Heart left ventricle (tissue), 16 donors: ENCODE results near the gene COX6B2. TPM values are rescaled to one million over a fixed set of nuclear protein-coding genes. Genes with fewer than 3 reads are reported as not detected.

Source experiments
- ATAC-seq, 4 donors: fragments of 200-7000 bp; cut with Tn5 transposase; one replicate each; pipeline ENCODE4 v1.9.1; 2020 to 2022; ENCODE audit warnings: moderate library complexity in 4 of 4, mild to moderate bottlenecking in 3 of 4, moderate number of reproducible peaks in 1 of 4
- DNase-seq, 5 donors: peaks; one replicate each; pipeline ENCODE4 v3.0.0-alpha.2; 2020
- H3K27ac ChIP-seq, 12 donors: fragments of 200-600 bp; sonication (generic) in 4 of 12; one replicate each; pipeline versions ENCODE4 v1.5.0 to v1.8.0; 2016 to 2022; ENCODE audit warnings: mild to moderate bottlenecking in 2 of 12
- H3K27me3 ChIP-seq, 9 donors: fragments of 200-600 bp; sonication (generic) in 2 of 9; one replicate each; pipeline versions ENCODE4 v1.5.1 to v1.8.0; 2016 to 2022; ENCODE audit warnings: mild to moderate bottlenecking in 3 of 9
- H3K36me3 ChIP-seq, 9 donors: fragments of 200-600 bp; sonication (generic) in 2 of 9; one replicate each; pipeline versions ENCODE4 v1.5.0 to v1.8.0; 2018 to 2022; ENCODE audit warnings: mild to moderate bottlenecking in 2 of 9
- H3K4me1 ChIP-seq, 12 donors: fragments of 200-600 bp; sonication (generic) in 4 of 12; one replicate each; pipeline versions ENCODE4 v1.5.0 to v1.8.0; 2016 to 2022; ENCODE audit warnings: mild to moderate bottlenecking in 3 of 12
- H3K4me3 ChIP-seq, 12 donors: fragments of 200-600 bp; sonication (generic) in 4 of 12; one replicate each; pipeline versions ENCODE4 v1.5.0 to v1.8.0; 2017 to 2022; ENCODE audit warnings: mild to moderate bottlenecking in 9 of 12, moderate library complexity in 4 of 12
- H3K9me3 ChIP-seq, 12 donors: fragments of 200-600 bp; sonication (generic) in 4 of 12; one replicate each; pipeline versions ENCODE4 v1.5.0 to v1.8.0; 2016 to 2022; ENCODE audit warnings: mild to moderate bottlenecking in 1 of 12
- CTCF ChIP-seq, 12 donors: fragments of 200-600 bp; sonication (generic) in 4 of 12; IDR thresholded peaks; one replicate each; pipeline versions ENCODE4 v1.5.0 to v1.8.0; 2018 to 2022; ENCODE audit warnings: antibody characterized with exemption in 12 of 12, mild to moderate bottlenecking in 5 of 12
- POLR2A ChIP-seq, 2 donors: fragments of 450-650 bp; IDR thresholded peaks; one replicate each; pipeline ENCODE4 v1.6.1; 2017; ENCODE audit warnings: antibody characterized with exemption in 2 of 2, mild to moderate bottlenecking in 2 of 2, moderate library complexity in 2 of 2
- WGBS, 4 donors: extraction: QIAGEN DNeasy Blood & Tissue Kit in 2 of 4; methylation state at CpG; one replicate each; pipeline versions ENCODE4 v1.1.5 to v1.1.7; 2013 to 2018; 5-methylcytosine and 5-hydroxymethylcytosine counted together
- intact Hi-C, 10 donors: fragments of 100-400 bp; cut with DNase I; formaldehyde crosslinking; loops; one replicate each; pipeline versions ENCODE4 v1.11.1 to v1.14.2; 2022
- polyA plus RNA-seq, 2 donors: library from polyadenylated mRNA; stranded (reverse); fragments of 200-250 nt; gene quantifications; one replicate each; pipeline ENCODE4 v1.2.3, GENCODE V29; 2013
- total RNA-seq, 9 donors: library from RNA; depleted of rRNA in 2 of 9; stranded (reverse); fragments of >200 nt in 2 of 9; fragmentation: NEBNext Ultra II Directional in 3 of 9; extraction: Animal tissue kit (Norgen Biotek cat#: 25700) in 3 of 9; gene quantifications; one replicate each; pipeline versions ENCODE4 v1.1.0 to v1.2.4, GENCODE V29; 2016 to 2023
- donor health status: ischemic (EF 13 %, LVEDD 7.1; RV severe dilation, severe dysfunction).
- donor health status: healthy with polysubstance abuse.
- donor health status: DM: no; HTN: yes; CAD: no.
- donor health status: DM: no; HTN: no; CAD: no.
- donor health status: ischemic (EF 25% LVEDD 6.9; RV normal size, moderate dysfunction).
- donor health status: ischemic (EF 25% LVEDD 5.7; RV mildly dilated, moderate dysfunction).
- donor health status: healthy.
- donor health status: DM: yes; HTN: yes; CAD: no.
- donor health status: ischemic (EF 35%, LVEDD 5.7; RV mildly dilated, moderate dysfunction).
- donor health status: nonischemic (EF 11% LVEDD 7.7; RV severe dilation, severe dysfunction).
- donor health status: DM: yes; HTN: yes; CAD: no.
- donor health status: PGD.
- donor health status: ischemic (EF 29% LVEDD 5.4; RV normal size, mild dysfunction).
- donor health status: nonischemic (EF 23%, LVEDD 6.1; RV moderate dilation, normal function).

The COX6B2 gene
- total and polyA plus RNA-seq, 11 donors = 0.16 TPM; not detected in 10

- H3K4me3 ChIP-seq = peak overlapping the region in 9 of 12 donors; percentile 62 to 87 (median 78)
- H3K36me3 ChIP-seq = peaks cover 0 to 62% (median 48%) of the 10 kb centered on the region in 9 donors
- TF ChIP-seq CTCF (IDR thresholded peaks at IDR 0.05) = no peak
- no peak for TF ChIP-seq POLR2A (IDR thresholded peaks at IDR 0.05)
- H3K27me3 ChIP-seq = no peaks in the 10 kb centered on the region
- WGBS, 4 donors = 87 to 89% (median 88%) methylated on average over 19 to 24 of the region's 24 CpGs
- H3K4me1 ChIP-seq = peaks cover 14 to 62% (median 42%) of the 10 kb centered on the region in 12 donors
- no peaks in the 10 kb centered on the region for H3K9me3 ChIP-seq
- no peak overlapping the region for H3K27ac ChIP-seq
- ATAC-seq = no peak
- intact Hi-C loops = loop anchor here in 3 of 10 donors (2.0 to 10.0 kb wide), 3 partner anchors 17 to 247 kb away; no protein-coding TSS in a partner anchor
- DNase-seq = no peak
Observed at GRCh38 chr19:55387736-55388497, 33.4 kb upstream of the COX6B2 start.

GRCh38 chr19:55386493-55386971 lies 32.0 kb upstream of the COX6B2 start:
- no peak for DNase-seq
- TF ChIP-seq CTCF (IDR thresholded peaks at IDR 0.05) (no peak), POLR2A (IDR thresholded peaks at IDR 0.05) (no peak)
- intact Hi-C loops = loop anchor here in 3 of 10 donors (2.0 to 10.0 kb wide), 3 partner anchors 18 to 248 kb away; no protein-coding TSS in a partner anchor
- no peak for ATAC-seq
- peaks cover 14 to 62% (median 42%) of the 10 kb centered on the region in 12 donors for H3K4me1 ChIP-seq
- peak overlapping the region in 11 of 12 donors; percentile 85 to 97 (median 94) for H3K27ac ChIP-seq
- H3K4me3 ChIP-seq = peak overlapping the region; percentile 48 to 87 (median 78)
- H3K9me3 ChIP-seq = no peaks in the 10 kb centered on the region
- 4 to 7% (median 5%) methylated on average over 31 to 33 of the region's 33 CpGs for WGBS, 4 donors
- H3K27me3 ChIP-seq = no peaks in the 10 kb centered on the region
- H3K36me3 ChIP-seq = peaks cover 0 to 48% (median 42%) of the 10 kb centered on the region in 9 donors

- Histone ChIP-seq H3K27me3 (no peaks in the 10 kb centered on the region), H3K9me3 (no peaks in the 10 kb centered on the region), H3K4me3 (peak within 1 kb of the TSS; percentile 48 to 87 (median 78)), H3K27ac (peak within 1 kb of the TSS; percentile 79 to 97 (median 94)), H3K36me3 (peaks cover 0 to 42% (median 36%) of the 10 kb centered on the region in 9 donors), H3K4me1 (peaks cover 14 to 58% (median 42%) of the 10 kb centered on the region in 12 donors)
- TF ChIP-seq CTCF (IDR thresholded peaks at IDR 0.05) (no peak), POLR2A (IDR thresholded peaks at IDR 0.05) (peak; percentile 34 to 99)
- intact Hi-C loops = loop anchor here in 5 of 10 donors (1.0 to 10.0 kb wide), 9 partner anchors 19 to 249 kb away; partner anchors contain the start of genes KMT5C (in 3 of the 5) and PPP6R1 (in 1 of the 5)
- ATAC-seq (peak; percentile 90 to 95 (median 90)), DNase-seq (peak; percentile 98 to 99 (median 98))
- 0 to 1% (median 0%) methylated on average over 48 to 68 of the region's 68 CpGs for WGBS, 4 donors
Observed at GRCh38 chr19:55385724-55386492, 31.4 kb upstream of the COX6B2 start, which contains the start of gene RPL28. RPL28 (plus strand) TSS chr19:55385932; CDS start chr19:55386358, 426 bp downstream.
